Prostate gland (tissue), 2 donors: ENCODE data around the gene KIAA1191.

Experiments
- POLR2A ChIP-seq: fragments of 450-650 bp; IDR thresholded peaks from one replicate; pipeline ENCODE4 v1.6.1; 2016; ENCODE audit warnings: antibody characterized with exemption, mild to moderate bottlenecking
- TF ChIP-seq, protein P1 (sequence below), 4 experiments: fragments of 200-600 bp in 2 of 4; fragments of 450-650 bp in 2 of 4; sonication (generic) in 2 of 4; IDR thresholded peaks; 1 replicate in 3 of 4; 2 replicates in 1 of 4; pipeline ENCODE4 v1.5.1; 2016 to 2019; ENCODE audit warnings: antibody characterized with exemption in 4 of 4, mild to moderate bottlenecking in 2 of 4, moderate library complexity in 2 of 4

DNA sequence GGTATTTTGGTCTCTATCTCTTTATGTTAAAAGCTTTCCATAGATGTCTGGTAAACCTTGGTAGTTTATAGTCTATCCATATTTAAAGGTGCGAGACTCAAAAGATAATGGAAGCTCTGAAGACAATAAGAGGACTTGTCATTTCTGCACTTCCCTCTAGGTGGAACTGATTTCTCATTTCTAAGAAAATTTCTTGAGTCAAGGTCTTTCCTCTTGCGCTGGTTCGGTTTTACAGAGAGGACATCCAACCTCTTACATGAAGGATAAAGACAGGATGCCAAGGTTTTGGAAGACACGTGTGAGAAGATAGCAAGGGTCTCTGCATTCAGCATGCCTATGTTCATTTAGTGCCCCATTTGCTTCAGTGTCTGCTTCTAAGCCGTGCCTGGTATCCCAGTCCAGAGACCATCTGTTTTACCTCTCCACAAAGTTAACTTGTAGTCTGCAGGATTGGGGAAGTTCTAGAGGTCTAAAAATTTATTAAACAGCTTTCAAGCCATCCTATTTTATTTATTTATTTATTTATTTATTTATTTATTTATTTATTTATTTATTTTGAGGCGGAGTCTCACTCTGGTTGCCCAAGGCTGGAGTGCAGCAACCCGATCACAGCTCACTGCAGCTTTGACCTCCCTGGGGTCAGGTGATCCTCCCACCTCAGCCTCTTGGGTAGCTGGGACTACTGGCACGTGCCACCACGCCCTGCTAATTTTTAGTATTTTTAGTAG lies 41.6 kb downstream of the KIAA1191 start:
- no peak for TF ChIP-seq POLR2A
- TF ChIP-seq, protein P1, sequence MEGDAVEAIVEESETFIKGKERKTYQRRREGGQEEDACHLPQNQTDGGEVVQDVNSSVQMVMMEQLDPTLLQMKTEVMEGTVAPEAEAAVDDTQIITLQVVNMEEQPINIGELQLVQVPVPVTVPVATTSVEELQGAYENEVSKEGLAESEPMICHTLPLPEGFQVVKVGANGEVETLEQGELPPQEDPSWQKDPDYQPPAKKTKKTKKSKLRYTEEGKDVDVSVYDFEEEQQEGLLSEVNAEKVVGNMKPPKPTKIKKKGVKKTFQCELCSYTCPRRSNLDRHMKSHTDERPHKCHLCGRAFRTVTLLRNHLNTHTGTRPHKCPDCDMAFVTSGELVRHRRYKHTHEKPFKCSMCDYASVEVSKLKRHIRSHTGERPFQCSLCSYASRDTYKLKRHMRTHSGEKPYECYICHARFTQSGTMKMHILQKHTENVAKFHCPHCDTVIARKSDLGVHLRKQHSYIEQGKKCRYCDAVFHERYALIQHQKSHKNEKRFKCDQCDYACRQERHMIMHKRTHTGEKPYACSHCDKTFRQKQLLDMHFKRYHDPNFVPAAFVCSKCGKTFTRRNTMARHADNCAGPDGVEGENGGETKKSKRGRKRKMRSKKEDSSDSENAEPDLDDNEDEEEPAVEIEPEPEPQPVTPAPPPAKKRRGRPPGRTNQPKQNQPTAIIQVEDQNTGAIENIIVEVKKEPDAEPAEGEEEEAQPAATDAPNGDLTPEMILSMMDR (IDR thresholded peaks at IDR 0.05): no peak
